Measurements from ENCODE around the gene RTF1.

RTF1 gene

DNA sequence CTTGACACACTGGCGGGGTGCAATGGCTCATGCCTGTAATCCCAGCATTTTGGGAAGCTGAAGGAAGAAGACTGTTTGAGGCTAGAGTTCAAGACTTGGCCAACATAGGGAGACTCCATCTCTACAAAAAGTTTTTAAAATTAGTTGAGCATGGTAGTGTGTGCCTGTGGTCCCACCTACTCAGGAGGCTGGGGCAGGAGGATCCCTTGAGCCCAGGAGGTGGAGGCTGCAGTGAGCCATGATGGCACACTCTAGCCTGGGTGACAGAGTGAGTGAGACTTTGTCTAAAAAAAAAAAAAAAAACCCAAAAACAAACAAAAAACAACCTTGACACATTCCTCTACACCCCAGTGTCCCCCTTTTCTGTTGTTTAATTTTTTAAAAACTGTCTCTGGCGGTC, 72.7 kb downstream of the RTF1 start:
- no peak for FAIRE-seq

DNA sequence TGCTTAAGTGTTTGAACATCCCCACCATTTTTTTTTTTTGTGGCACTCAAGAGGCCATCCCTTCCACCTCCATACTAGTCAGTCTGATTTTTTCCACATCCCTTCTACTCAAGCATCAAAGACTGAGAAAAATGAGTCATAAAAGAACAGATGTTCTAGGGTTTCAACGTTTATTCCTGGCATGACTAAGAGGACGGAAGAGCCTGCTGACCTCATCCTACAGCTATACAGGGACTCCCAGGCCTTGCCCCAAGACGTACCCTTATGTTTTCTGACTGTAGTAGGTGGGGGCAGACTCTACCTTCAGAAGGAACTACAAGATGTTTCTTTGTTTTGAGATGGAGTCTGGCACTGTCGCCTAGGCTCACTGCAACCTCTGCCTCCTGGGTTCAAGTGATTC, 73.5 kb downstream of the RTF1 start:
- FAIRE-seq: no peak

DNA sequence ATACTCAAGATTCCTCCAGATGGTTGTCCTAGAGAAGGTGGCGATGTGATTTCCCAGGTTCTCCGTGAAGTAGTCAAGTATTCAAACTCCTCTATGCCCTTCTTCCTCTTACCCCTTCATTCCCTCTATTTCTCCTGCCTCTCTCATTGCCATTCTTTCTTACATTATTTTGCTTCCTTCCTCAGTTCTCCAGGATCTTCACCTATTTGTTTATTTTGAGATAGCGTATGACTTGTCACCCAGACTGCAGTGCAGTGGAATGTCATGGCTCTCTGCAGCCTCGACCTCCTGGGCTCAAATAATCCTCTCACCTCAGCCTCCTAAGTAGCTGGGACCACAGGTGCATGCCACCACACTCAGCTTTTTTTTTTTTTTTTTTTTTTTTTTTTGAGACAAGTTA, 75.0 kb downstream of the RTF1 start:
- FAIRE-seq: no peak

DNA sequence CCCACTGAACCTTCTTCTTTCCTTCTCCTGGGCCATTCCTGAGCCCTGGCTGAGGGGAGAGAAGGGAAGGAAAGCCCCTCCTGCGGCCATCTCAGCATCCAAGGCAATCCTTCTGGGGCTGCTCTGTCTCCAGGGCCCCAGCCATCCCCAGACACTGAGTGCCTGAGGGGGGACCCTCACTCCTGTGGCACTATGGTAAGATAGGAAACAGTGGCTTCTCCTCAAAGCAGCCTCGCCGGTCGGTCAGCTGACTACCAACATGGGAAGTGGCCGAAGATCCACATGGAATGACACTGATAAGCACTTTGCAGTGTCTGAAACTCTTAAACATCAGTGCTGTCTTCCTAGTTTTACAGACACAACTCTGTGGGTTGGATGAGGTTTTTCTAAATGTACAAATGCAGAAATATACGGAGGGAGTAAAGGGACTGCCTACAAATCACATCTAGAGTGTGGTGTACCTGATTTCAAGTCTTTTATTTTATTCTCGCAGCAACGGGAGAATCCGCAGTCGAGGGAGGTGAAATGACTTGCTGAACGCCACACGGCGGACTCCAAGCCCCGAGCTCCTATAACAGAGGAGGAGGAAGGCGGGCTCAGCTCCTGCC, 75.8 kb downstream of the RTF1 start:
- FAIRE-seq: peak; percentile 61

DNA sequence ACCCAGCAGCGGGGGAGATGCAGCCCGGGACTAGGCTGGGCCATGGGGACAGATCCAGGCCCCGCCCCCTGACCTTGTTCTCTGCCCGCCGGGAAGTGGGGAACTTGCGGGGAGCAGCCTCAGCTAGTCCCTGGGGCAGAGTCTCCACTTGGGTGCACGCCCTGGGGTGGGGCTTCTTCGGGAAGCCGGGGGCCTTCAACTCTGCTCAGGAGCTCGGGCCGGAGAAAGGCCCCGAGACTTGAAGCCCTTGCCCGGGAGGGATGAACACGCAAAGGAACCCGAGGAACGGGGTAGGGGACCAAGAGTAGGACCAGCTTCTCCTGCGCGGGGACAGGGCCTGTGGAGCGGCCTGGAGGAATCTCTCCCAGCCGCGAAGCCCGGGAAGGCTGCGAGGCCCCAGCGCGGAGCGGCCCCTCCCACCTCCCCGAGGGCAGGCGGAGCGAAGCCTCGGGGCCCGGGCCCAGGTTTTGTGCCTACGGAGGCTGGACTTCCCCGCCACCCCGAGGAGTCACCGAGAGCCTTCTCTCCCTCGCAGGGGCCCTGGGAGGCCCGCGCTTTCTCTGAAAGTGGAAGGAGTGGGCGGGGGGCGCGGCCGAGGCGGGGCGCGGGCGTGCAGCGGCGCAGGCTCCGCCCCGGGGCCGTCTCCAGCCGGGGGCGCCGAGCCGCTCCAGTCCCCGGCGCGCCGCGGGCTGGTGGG, 76.5 kb downstream of the RTF1 start, which contains the start of gene ITPKA:
Gene ITPKA (plus strand): TSS at position 670 of the 697 bp plus-strand sequence. CDS start 54 bp downstream, outside the sequence.
- no peak for FAIRE-seq

DNA sequence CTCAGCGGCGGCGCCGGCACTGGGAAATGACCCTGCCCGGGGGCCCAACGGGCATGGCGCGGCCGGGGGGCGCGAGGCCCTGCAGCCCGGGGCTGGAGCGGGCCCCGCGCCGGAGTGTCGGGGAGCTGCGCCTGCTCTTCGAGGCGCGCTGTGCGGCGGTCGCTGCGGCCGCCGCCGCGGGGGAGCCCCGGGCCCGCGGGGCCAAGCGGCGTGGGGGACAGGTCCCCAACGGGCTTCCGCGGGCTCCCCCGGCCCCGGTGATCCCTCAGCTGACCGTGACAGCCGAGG, 77.0 kb downstream of the RTF1 start:
- no peak for FAIRE-seq

DNA sequence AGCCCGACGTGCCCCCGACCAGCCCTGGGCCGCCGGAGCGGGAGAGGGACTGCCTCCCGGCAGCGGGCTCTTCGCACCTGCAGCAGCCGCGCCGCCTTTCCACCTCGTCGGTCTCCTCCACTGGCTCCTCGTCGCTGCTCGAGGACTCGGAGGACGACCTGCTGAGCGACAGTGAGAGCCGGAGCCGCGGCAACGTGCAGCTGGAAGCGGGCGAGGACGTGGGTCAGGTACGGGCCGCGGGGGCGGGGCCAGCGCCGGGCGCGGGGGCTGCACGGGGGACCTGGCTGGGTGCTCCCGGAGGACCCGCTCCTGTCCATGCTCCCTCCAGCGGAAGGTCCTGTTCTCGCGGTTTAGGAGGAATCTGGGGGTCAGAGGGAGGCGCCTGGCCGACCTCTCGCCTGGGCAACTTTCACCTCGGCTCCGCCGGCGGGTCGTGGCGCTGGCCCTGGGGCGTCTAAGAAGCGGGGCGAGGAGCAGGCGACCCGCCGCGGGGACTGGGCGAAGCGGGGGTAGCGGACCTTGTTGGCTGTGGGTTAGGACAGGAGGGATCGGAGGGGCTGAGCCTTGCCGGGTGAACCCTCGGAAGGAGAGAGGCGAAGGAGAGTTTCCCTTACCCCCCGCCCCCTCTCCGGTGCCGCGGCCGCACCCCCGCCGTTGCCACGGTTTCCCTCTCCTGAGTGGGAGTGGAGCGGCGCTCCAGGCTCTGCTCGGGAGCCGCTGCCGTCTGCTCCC, 77.5 kb downstream of the RTF1 start:
- no peak for FAIRE-seq

DNA sequence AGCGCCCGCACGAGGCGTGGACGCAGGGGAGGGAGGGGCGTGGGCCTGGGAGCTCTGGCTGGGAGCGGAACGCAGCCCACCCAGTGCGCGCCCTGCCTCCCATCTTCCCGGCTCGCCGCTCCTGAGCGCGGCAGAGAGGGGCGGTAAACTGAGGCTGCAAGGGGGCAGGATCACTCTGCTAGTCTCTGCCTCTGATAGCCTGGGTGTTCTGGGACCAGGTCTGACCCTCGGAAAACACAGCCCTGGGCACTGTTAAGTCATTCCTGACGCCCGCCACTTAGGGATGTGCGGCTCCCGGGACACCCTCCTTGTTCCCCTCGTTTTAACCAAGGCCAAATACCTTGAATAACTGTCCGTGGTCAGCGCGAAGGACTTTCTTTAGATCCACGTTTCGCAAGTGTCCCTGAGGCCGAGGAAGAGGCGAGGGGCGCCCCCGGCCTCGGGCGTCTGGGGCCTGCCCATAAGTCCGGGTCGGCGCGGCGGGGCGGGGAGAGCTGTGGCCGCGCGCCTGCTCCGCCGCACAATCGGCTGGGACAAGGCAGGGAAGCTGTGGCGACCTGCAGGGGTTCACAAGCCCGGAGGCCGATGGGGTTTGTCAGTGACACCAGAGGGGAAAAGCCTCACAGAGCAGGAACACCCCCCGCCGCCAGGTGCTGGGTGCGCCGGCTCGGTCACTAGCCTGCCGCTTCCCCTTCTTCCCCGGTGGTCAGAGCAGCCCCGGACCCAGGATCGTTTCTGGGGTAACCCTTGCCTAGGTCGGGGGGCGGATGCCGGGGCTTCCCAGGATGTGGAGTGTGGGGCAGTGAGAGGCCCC, 78.2 kb downstream of the RTF1 start:
- FAIRE-seq: no peak

DNA sequence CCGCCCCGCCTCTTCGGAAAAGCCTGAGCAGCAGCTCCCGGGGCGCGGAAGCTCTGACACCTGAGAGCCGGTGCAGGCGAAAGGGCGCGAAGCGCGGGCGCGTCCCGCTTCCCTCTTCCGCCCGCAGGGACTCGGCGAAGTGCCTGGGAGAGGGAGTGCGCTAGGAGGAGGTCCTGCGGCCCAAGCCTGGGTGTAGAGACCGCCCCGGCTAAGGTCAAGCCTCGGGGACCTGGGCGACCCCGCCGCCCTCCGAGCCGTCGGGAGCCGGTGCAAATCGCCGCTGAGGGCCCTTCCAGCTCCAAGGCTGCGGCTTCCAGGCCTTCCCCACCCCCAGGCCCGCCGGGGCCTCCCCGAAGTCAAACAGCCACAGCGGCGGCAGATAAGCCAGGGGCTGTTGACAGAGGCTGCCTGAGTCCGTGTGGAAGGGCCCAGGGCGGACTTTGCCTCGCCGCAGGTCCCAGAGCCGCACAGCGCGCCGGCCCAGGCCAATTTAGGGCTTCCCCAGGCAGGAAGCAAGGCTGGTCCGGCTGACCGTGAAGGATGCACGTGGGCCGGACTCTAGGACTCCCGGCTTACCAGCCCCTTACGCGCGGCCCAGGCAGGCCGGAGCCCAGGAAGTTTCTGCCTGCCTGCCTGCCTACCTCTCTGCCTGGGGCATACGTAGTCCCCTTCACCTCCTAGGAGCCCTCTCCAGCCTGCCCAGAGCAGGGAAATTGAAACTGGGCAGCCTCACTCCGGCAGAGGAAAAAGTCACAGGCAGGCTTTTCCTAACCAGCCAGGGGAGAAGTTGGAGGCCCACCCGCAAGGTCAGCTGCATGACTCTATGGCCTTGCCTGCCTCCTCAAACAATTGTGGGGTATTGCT, 79.1 kb downstream of the RTF1 start:
- FAIRE-seq: no peak

DNA sequence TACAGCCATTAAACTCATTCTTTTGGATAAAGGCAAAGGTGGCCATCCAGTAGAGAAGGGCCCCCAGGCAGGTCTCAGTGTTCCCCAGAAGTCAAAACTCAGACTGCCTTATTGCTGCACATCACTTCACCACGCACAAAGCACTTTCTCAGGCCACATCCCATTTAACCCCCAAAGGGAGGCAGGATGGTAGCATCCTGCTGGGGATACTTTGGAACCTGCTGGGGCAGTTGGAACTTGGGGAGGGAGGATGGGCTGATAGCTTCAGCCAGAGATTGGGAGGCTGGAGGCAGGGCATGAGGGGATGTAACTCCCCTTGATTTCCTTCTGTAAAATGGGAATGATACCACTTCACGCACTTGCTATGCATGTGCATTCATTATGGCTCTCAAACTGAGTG, 81.8 kb downstream of the RTF1 start:
- no peak for FAIRE-seq

DNA sequence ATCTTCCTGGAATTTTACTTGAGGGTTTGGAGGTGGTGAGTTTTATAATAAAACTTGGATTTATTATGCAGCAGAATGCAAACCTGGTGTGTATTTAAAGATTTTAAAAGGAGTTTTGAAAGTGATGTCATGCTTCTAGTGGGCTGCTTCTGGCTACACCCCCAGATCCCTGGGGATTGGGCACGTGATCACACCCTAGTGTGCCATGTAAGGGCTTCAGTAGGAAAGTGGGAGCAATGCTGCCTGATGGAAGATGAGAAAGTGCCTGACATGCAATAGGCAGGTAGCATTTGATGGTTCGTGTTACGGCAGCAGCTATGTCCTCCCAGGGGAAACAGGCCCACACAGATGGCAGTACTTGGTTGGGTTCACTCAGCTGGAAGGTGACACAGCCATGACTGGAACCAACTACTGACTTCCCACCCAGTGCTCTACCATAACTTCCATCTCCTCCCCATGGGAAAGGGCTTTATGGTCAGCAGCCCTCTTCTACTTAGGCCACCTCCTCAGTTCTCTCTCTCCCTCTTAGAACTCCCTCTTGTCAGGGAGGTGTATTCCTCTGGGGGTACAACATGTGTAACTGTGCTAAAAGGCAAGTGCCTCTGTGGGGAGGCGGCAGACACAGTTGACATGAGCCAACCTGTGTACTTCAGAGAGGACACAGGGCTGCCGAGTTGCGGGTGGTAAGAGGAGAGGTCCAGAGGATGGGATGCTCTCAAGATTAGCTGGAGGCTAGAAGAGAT, 82.4 kb downstream of the RTF1 start:
- no peak for FAIRE-seq

DNA sequence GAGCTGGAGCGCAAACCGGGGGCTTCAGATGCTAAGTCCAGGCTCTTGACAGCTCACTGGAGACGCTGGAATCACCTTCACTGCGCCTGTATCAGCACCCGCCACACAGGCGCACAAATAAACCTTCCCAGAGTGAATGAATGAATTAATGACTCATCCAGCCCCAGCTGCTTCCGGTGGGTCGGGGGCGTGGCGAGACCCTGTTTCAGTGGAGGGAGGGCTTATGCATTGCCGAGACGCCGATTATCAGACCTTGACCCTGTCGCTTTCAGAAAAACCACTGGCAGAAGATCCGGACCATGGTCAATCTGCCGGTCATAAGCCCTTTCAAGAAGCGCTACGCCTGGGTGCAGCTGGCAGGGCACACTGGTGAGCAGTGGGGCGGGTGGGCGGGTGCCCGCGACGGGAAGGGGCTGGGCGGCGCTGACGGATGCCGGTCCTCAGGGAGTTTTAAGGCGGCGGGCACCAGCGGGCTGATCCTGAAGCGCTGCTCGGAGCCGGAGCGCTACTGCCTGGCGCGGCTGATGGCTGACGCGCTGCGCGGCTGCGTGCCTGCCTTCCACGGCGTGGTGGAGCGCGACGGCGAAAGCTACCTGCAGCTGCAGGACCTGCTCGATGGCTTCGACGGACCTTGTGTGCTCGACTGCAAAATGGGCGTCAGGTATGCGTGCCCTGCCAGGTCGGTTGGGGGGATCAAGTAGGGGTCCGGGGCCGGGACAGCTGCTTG, 84.5 kb downstream of the RTF1 start:
- no peak for FAIRE-seq

DNA sequence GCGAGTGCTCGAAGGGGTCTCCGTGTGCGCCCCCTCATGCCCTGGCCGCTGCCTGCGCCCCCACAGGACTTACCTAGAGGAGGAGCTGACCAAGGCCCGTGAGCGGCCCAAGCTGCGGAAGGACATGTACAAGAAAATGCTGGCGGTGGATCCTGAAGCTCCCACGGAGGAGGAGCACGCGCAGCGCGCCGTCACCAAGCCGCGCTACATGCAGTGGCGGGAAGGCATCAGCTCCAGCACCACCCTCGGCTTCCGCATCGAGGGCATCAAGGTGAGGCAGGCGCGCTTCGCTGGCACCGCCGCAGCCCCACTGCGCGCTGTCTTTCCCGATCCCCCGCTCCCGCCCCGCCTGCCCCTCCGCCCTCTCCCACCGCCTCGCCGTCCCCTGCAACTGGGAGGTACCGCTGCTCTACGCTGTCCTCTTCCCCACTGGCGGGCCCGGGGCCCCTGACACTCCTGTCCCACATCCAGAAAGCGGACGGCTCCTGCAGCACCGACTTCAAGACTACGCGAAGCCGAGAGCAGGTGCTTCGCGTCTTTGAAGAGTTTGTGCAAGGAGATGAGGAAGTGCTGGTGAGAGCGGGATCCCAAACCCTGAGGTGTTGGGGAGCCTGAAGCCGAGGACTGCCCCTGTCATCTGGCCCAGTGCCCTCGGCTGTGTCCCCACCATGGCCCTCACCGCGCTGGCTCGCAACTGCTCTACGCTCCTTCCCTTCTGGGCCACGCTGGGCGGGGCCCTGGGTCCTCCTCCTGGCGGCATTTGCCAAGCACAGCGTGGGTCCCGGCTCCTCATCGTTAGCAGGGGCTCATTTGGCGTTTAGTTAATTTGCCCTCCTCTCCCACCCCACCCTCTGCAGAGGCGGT, 85.3 kb downstream of the RTF1 start:
- no peak for FAIRE-seq

DNA sequence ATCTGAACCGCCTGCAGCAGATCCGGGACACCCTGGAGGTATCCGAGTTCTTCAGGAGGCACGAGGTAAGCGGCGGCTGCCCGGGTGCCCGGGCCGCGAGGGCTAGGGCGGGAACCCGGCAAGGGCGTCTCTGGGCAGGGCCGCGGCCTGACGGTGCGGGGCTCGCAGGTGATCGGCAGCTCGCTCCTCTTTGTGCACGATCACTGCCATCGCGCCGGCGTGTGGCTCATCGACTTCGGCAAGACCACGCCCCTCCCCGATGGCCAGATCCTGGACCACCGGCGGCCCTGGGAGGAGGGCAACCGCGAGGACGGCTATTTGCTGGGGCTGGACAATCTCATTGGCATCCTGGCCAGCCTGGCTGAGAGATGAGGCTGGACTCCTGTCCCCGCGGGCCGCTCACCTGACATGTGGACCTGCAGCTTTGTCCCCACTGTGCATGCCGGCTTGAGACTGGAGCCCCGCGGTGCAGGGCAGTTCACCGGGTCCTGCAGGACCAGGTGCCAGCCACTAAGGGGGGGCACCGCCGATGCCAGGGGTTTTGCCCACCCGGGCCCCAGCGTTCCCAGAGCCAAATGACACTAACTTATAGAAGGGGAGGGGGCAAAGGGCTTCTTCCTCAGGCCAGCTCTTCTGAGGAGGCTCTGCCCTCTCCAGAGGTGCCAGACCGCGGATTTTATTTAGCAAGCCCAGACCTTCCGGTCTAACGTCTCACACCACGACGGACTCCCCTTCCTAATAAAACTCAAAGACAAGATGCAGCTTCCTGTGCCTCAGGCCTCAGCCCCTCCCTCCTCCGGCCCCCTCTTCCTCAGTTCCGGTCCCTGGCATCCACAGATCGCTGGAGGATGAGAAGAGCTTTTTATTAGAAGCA, 86.1 kb downstream of the RTF1 start:
- no peak for FAIRE-seq

DNA sequence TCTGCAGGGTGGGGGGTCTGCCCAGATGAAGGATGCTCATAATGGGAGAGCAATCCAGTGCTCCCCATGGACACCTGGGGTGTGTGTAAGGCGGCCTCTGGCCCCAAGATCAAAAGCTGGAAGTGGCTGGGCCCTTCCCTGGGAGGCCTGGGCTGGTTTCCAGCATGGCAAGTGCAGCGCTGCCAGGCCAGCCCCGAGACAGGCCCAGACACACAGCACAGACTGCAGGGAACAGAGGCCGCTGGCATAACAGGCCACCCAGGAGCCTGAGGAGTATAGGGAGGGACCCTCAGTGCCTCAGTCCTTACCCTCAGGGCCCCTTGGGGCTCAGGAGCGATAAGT, 86.7 kb downstream of the RTF1 start:
- FAIRE-seq: no peak

DNA sequence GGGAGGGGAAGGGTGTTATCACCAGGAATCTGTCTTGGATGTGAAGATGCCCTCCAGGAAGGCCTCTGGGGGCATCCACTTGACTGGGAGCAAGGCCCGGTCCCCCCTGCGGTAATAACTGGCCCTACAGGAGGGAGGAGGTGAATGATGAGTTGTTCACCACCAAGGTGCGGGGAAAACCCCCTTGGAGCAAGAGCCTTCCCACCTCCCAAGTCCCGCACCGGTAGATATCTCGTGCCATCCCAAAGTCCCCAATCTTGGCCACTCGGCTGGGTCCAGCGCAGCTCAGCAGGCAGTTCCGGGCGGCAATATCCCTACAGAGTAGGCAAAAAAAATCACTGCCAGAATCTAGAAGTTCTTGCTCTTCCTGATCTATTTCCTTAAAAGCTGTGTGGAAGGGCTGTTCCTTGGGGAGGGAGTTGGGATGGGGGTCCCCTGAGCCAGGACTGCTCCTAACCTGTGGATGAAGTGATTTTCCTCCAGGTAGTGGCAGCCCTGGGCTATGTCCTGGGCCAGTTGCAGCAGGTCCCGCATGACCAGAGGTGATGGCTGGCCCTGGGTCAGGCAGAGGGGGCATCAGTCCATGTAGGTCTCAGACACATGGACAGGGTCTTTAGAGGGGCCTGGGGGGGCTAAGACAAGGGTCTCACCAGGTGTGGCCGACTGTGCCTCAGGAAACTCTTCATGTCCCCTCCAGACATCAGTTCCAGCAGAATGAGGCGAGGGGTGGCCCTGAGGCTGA, 88.0 kb downstream of the RTF1 start:
- FAIRE-seq: no peak

DNA sequence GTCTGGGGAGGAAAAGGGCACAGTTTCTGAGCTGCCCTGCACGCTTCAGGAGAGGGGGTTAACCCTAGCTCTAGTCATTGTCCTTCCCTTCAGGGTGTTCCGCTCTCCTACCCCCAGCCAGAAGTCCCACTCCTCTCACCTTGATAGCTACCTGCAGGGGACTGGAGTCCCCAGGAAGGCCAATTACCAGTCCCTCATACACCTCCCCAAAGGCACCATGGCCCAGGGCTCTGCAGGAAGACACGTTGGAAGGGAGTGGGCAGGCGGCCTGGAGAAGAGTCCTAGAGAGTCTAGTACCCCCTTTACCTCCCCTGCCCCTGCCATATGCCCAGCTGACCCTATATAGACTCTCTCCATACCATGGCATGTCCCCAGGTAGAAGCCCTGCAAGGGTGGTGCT, 88.9 kb downstream of the RTF1 start:
- no peak for FAIRE-seq

DNA sequence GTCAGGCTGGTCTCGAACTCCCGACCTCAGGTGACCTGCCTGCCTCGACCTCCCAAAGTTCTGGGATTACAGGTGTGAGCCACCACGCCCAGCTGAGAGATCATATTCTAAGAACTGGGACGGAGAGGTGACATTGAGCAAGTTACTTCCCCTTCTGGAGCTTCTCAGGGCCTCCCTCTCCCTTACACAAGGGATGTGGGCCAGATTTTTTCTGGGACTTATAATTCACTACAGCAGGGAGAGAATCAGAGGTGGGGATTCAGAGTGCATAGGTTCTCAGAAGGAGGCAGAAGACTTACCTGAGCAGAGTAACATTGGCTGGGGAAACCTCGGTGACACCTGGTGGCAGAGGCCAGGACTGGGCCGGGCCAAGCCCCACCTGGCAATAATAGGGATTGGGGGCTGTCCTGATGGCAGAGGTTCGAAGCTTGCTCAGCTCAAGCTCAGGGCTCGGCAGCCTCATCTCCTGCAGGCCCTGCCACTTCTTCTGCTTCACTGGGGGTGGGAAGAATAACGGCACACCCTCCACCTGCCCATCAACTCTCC, 90.0 kb downstream of the RTF1 start:
- FAIRE-seq: no peak
